GM19043 (cell line): ENCODE data around the gene CRELD2.

Experiments used
- ATAC-seq: cut with Tn5 transposase; IDR thresholded peaks from one replicate; pipeline ENCODE4 v1.9.1; 2021; ENCODE audit warnings: low read depth; ENCODE audit not compliant: unreplicated experiment

The CRELD2 gene

GRCh38 chr22:49954354-49954753, 35.9 kb downstream of the CRELD2 start:
- ATAC-seq: no peak

GRCh38 chr22:49954991-49955580, 36.7 kb downstream of the CRELD2 start:
- no peak for ATAC-seq

GRCh38 chr22:49955581-49956417, 37.4 kb downstream of the CRELD2 start:
- no peak for ATAC-seq

- ATAC-seq: no peak
These were observed 38.0 kb downstream of the CRELD2 start for GRCh38 chr22:49956418-49956770.

GRCh38 chr22:49956914-49957825, 38.7 kb downstream of the CRELD2 start:
- ATAC-seq: no peak

- ATAC-seq: no peak
These were observed 39.5 kb downstream of the CRELD2 start for GRCh38 chr22:49957826-49958365.

GRCh38 chr22:49958366-49958921, 40.0 kb downstream of the CRELD2 start:
- no peak for ATAC-seq

- no peak for ATAC-seq
These were observed 40.7 kb downstream of the CRELD2 start for GRCh38 chr22:49958931-49959781.

- no peak for ATAC-seq
These were observed 41.3 kb downstream of the CRELD2 start for GRCh38 chr22:49959782-49960158.

- ATAC-seq: peak; percentile 62
These were observed 41.9 kb downstream of the CRELD2 start, which contains the start of gene PIM3 for GRCh38 chr22:49960159-49961004. PIM3 (plus strand) TSS chr22:49960772; CDS start chr22:49960948, 176 bp downstream.

- no peak for ATAC-seq
These were observed 42.7 kb downstream of the CRELD2 start for GRCh38 chr22:49961005-49961600.

GRCh38 chr22:49961601-49962011, 43.2 kb downstream of the CRELD2 start:
- ATAC-seq: no peak

- ATAC-seq: no peak
These were observed 43.7 kb downstream of the CRELD2 start for GRCh38 chr22:49962012-49962750.

- no peak for ATAC-seq
These were observed 44.6 kb downstream of the CRELD2 start for GRCh38 chr22:49962751-49963646.

- no peak for ATAC-seq
These were observed 45.2 kb downstream of the CRELD2 start for GRCh38 chr22:49963647-49964026.
